Activated CD8-positive, alpha-beta memory T cell treated with anti-CD3 and anti-CD28 coated beads for 24 hours (primary cell): ENCODE data around the gene PRAF2.
A peak's percentile ranks its signal among the peaks of the same experiment; 100 is the strongest.

ENCODE experiments used
- DNase-seq: peaks from one replicate; pipeline ENCODE4 v3.0.0-alpha.2; 2020

The PRAF2 gene

DNA sequence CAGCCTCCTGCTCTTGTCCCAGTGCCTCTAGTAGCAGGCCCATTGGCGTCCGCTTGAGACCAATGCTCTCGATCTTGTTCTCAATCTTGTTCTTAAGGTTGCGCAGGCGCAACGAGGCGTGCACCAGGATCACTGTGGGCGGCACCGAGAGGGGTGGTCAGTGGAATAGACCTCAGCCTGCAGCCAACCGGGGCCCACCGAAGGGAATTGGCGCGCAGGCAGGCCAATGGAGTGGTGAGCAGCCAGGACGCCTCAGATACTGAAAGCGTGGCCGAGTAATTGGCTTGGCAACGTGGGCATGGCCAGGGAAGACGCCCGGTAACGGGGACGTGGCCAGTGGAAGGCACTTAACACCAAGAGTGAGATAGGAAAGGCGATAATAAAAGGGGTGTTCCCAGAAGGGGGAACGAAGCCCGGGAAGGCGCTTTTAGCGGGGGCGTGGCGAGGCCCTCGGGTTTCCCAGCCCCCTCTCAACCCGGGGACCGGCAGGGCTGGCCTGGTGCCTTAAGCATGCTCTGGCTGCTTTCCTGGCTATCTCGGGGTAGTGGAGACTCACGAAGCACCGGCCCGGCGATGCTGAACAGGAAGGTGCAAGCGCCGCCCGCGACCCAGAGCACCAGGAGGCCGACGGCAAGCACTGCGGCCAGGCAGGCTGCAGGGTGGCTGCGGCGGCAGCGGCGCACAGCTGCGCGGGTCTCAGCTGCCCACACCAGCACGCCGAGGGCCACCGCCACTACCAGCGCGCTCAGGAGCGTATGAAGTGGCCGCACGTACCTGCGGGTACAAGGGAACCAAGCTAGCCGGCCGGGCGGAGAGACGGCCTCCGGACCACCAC, 1.7 kb downstream of the PRAF2 start:
- DNase-seq = no peak

GRCh38 chrX:49070988-49071387, 2.8 kb downstream of the PRAF2 start:
- no peak for DNase-seq

DNA sequence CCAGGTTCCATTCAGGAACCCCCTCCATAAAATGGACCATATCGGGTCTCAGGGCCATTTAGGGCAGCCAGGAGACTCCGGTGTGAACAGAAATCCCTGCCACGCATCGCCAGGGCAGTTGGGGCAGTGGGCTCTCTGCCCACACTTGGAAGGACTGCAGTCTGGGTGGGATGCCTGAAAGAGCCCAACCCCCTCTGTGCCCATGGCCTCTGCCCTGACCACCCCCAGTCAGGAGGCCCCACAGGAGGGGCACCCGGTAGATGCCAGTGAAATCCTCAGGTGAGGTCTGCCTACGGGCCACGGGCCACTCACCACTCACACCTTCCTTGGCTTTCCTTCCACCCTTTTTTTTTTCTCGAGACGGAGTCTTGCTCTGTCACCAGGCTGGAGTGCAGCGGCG, 4.8 kb downstream of the PRAF2 start:
- DNase-seq = no peak

DNA sequence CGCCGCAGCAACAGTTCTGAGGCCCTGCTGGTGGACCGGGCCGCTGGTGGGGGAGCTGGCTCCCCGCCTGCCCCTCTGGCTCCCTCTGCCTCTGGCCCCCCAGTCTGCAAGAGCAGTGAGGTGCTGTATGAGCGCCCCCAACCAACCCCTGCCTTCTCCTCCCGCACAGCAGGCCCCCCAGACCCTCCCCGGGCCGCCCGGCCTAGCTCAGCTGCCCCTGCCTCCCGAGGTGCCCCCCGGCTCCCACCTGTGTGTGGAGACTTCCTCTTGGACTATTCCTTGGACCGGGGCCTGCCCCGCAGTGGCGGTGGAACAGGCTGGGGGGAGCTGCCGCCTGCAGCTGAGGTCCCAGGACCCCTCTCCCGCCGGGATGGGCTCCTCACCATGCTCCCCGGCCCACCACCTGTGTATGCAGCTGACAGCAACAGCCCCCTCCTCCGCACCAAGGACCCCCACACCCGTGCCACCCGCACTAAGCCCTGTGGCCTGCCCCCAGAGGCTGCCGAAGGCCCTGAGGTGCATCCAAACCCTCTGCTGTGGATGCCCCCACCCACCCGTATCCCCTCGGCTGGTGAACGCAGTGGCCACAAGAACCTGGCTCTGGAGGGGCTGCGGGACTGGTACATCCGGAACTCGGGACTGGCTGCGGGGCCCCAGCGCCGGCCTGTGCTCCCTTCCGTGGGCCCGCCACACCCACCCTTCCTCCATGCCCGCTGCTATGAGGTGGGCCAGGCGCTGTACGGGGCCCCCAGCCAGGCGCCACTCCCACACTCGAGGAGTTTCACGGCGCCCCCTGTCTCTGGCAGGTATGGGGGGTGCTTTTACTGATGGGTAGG, 6.3 kb downstream of the PRAF2 start:
- DNase-seq = no peak

GRCh38 chrX:49066690-49067089, 7.1 kb downstream of the PRAF2 start:
- DNase-seq = no peak

DNA sequence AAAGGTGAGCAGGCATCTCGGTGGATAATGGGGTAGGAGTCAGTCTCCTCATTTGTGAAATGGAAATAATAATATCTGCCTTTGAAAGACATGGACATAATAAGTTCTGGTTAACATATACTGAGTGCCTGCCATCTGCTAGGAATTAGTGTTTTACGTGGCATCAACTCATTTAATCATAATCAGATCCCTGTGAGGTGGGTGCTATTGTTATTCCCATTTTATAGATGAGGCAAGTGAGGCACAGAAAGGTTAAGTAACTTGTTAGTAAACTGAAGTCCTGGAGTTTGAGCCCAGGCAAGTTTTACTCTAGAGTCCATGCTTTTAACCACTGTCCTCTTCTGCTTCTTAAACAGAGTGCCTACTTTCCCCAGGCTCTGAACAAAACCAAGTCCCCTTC, 7.5 kb downstream of the PRAF2 start:
- no peak for DNase-seq

DNA sequence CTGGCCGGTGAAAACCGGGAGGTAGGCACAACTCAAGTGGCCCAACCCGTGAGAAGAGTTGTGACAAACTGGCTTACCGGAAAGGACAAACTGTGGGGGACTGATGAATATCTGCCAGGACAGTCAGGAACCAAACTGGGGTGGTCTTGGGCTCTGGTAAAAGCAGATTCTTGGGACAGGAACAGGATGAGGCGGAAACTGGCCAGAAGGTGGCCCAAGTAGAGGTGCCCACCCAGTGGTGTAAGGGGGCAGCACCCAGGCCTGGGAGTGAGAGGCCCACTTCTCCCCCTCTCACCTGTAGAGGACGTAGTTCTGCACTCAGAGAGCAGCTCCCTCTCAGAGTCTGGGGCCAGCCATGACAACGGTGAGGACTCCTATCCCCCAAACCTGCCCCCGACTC, 9.1 kb downstream of the PRAF2 start:
- no peak for DNase-seq

DNA sequence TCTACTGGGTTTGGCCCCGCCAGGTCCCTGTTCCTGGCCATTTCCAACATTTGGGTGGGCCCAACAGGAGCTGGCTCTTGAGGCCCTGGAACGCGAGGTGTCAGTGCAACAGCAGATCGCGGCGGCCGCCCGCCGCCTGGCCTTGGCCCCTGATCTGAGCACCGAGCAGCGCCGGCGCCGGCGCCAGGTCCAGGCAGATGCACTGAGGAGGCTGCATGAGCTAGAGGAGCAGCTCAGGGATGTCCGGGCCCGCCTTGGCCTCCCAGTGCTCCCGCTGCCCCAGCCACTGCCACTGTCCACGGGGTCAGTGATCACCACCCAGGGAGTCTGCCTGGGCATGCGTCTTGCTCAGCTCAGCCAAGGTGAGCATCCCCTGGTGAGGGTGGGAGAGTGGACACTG, 9.5 kb downstream of the PRAF2 start:
- DNase-seq = no peak

DNA sequence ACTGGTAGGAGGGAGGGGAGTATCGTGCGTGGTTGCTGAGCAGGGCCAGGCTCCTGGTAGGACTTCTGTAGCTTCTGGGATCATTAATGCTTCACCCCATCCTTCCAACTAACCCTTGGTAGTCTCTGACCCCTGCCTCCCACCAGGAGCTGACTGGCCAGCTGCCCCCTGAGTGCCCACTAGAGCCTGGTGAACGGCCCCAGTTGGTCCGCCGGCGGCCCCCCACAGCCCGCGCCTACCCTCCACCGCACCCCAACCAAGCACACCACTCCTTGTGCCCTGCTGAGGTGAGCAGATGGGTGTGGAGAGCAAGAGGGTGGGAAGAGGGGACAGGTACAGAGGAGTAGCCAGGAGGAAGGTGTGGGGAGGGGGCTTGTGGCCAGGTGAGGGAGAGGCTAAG, 10.1 kb downstream of the PRAF2 start:
- DNase-seq = no peak

- no peak for DNase-seq
Observed at GRCh38 chrX:49061916-49062315, 11.9 kb downstream of the PRAF2 start.

GRCh38 chrX:49061490-49061889, 12.3 kb downstream of the PRAF2 start:
- no peak for DNase-seq

GRCh38 chrX:49060914-49061313, 12.9 kb downstream of the PRAF2 start:
- DNase-seq = no peak

- no peak for DNase-seq
Observed at GRCh38 chrX:49059681-49060085, 14.1 kb downstream of the PRAF2 start.

GRCh38 chrX:49059201-49059600, 14.6 kb downstream of the PRAF2 start:
- DNase-seq = no peak

- DNase-seq = no peak
Observed at GRCh38 chrX:49058794-49059193, 15.0 kb downstream of the PRAF2 start, which contains the start of gene CCDC120. TSS of gene CCDC120 (plus strand) at chrX:49058999. CDS start at chrX:49062042, 3,043 bp downstream.

- no peak for DNase-seq
Observed at GRCh38 chrX:49054073-49054762, 19.6 kb downstream of the PRAF2 start.

DNA sequence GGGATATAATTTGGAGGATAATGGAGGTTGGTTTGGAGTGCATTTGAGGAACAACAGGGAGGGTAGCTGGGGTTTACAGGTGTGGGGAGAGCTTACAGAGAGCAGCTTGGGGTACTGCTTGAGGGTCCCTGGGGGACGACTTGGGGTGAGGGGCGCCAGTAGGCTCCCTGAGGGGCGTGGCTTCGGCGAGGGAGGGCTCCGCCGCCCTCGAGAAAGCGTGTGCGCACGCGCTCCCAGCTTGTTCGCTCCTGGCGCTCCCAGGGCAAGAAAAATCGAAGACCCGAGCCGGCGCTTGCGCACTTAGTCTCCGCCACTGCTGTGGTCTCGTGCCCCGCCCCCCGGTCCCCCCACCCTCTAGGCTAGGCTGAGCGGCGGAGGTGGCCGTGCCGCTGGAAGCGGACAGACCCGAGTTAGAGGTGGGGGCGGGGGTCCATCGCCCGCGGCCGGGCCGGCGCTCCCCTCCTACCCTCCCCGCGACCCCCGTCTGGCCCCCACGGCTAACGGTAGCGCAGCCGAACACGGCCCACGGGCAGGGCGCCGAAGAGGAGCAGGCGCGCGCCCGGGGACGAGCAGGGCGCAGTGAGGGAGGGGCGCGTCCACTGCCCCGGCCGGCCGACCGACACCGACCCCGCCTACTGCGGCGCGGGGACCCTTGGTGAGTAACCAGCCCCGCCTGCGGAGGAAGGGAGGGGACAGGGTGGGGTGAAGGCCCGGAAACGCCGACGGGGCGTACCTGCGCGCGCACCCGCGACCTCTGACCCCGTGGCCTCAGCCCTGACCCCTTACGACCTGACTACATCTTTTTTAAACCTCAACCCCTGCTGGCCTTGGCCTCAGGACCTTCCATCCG, 20.4 kb downstream of the PRAF2 start:
- peak; percentile 78 for DNase-seq

DNA sequence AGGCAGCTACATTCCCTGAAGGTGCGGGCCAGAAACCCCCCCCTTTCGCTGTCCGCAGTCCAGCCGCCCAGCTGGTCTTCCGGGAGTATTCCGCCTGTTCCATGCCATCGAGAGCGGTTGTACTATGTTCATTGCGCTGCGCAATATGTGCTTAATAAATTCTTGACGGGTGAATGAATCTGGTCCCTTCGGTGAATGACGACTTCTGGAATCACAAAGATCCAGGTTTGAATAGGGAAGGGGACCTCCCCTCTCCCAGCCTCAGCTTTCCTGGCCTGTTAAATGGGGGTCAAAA, 29.9 kb downstream of the PRAF2 start:
- DNase-seq = no peak

- peak; percentile 93 for DNase-seq
Observed at GRCh38 chrX:49043220-49043986, 30.4 kb downstream of the PRAF2 start, which contains the start of gene TFE3. TSS of gene TFE3 (minus strand) at chrX:49043357. CDS start at chrX:49043226, 131 bp downstream.

GRCh38 chrX:49042581-49043219, 31.1 kb downstream of the PRAF2 start:
- no peak for DNase-seq
